AML-193 (cell line): ENCODE measurements around the gene MAD2L2.

Experiments used
- DNase-seq, 2 experiments: peaks; one replicate each; lab custom pipeline; 2025; lab: John Stamatoyannopoulos, UW

MAD2L2 gene

DNA sequence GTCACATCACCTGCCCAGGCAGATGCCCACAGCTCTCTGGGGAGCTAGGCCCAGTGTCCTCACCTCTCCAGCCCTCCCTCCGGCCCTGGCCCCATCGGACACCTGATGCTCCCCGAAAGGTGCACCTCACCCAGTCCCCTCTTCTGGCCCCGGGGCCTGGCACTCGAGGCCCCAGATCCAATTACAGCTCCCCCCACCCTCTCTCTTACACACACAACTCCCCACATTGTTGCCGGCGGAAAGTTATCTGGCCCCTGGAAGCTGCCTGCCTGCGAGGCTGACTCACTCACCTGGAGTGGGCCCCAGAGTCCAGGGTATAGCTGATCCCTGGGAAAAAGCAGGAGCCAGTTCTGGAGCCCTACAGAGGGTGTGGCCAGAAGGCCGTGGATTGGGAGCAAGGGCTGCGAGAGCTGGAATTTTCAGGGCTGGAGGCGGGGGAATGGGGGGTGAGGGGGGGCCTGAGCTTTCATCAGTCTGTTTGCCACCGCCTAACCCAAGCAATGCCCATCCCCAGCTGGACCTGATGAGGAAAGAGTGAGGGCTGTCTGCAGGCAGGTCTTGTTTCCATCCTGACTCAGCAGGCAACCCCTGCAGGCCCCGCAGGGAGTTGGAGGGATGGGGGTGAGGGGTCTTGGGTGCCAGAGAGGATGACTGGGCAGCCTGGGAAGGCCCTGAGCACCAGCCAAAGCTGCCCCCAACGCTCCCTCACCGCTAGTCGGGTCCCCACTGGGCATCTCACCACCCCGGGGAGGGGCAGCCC lies 27.7 kb downstream of the MAD2L2 start:
- no peak for DNase-seq

DNA sequence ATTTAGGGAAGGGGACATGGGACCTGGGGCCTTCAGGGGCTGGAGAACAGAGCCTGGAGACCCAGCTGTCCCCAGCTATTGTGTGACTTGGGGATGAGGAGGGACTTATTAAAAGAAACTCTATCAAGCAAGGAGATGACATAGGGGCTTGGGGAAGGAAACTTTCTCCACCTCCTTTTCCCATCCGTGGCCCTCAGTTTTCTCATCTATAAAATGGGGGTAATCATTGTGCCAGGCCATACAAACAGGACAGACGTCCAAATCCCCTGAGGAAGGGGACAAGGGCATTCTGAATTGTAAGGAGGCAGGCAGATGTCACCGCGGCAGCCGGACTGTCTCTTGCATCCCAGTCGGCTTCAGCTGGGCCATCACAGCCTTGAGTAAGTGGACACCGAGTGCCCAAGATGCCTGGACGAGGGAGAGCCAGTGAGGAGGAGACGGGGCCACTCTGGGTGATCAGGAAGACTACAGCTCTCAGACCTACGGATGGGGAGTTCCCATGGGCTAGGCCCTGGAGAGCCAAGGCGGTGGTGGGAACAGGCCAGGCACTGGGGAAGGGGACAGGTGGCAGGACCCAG lies 28.7 kb downstream of the MAD2L2 start:
- no peak for DNase-seq

DNA sequence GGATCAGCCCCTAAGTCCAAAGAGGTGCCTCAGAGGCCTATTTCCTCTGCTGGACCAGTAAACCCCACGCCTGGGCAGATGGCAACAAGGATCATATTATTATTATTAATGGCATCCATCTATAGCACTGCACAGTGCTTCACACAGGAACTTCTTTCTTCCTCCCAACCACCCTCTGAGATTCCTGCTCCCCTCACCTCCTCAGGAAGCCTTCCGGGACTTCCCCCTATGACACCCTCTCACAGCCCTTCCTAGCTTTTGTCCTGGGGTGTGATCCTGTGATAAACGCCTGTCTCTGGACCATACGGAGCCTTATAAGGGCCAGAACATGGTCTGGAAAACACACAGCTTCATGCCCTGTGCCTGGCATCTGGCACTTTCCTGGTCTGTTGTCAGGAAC lies 29.9 kb downstream of the MAD2L2 start:
- DNase-seq, result no peak

DNA sequence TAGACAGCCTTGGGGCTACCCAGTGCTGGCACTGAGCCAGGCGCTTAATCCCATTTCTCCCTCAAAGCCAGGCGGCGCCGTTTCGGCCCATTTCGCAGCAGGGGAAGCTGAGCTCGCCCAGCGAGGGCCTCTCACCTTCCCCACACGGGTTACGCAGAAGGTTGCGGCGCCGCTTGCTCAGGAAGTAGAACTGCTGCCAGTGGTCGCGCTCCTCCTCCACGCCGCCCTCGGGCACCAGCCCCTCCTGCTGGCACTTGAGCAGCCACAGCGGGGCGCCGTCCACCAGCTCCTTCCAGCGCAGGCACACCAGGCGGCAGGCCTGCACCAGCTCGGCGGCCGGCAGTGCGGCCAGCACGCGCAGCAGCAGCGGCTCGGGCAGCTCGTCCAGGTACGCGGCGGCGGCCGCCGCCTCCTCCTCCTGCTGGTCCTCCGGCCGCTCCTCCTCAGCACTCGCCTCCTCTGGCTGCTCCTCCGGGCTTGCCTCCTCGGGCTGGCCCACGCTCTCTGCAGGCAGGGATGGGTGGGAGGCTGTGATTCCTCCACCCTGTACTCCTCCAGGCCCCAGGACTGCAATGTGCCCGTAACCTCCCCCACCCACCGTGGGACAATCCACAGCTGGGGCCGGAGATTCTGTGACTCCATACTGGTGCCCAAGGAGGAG lies 30.5 kb downstream of the MAD2L2 start:
- peak; percentile 30 to 50 for DNase-seq

DNA sequence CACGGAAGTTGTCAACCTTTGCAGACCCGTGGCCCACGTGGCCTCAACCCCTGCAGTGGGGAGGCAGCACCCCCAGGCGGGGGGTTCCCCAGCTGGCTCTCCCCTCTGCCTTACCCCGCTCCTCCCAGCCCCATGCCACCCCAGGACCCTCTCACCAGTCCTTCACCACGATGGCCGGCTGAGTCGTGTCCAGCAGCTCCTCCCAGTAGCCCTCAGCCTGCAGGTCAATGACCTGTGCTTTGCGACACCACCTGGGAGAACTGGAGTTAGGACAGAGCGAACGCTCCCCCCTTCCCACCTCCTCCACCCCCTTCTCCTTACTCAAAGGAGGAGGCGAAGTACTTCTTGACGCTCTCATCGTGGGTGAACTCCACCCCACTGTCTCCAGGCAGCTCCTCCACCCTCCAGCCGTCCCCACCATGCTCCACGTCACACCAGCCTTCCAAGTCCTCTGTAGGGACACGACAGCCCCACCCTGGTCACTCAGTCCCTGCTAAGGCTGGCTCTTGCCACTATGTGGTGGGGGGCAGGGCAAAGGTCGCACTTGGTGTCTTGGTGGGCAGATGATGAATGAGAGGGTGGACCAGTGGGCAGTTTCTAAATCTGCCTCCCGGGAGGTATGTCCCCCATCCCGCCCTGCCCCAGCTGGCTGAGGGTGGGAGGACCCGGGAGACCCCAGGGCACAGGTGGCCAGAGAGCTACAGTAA lies 31.2 kb downstream of the MAD2L2 start:
- no peak for DNase-seq

DNA sequence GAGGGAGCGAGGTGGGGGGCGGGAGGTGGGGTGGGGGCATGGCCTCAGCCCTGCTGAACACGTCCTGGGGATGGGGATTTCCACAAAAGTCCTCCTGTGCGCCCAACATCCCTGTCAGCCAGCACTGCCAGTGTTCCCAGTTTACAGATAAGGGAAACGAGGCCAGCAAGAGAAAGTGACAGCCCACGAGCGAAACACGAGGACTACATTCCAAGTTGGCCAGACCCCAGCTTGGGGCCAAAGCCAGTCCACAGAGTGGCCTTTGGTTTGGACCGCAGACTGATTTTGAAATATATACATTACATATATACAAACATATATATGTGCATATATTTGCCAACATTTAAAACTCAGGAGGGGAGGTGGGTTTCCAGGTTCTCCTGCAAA lies 31.7 kb downstream of the MAD2L2 start:
- no peak for DNase-seq

DNA sequence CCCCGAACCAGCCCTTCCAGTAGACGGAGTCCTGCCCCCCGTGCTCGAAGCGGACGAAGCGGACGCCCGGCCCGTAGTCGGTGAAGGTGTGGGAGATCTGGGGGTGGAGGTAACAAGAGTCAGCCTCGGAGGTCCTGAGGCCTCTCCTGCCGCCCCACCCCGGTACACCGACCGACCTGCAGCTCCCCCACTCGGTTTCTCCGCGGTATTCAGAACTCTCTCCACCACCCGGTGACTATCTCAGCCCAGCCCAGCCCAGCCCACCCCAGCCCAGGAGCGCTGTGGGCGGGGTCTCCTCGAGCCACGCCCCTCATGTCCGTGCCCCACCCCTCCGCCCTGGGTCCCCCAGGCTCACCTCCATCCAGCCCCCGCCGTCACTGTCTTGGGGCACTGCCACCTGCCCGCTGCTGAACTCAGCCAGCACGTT lies 32.2 kb downstream of the MAD2L2 start:
- no peak for DNase-seq

DNA sequence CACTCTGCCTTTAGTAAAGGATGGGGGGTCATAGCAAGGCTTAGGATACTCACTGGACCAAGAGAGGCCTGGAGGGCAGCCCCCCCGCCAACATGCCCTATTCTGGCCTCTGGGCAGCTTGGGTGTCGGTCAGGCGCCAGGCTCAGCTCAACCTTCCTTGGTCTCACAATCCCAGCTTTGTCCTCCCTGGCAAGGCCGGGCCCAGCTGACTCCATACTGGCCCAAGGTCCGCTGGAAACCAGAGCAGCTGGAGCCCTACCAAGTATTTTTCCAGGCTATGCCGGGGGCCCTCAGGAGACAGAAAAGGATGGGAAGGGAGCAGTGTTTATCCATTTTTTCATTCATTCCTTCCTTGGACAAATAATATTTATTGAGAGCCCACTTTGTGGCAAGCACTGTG lies 32.9 kb downstream of the MAD2L2 start:
- DNase-seq, result no peak

DNA sequence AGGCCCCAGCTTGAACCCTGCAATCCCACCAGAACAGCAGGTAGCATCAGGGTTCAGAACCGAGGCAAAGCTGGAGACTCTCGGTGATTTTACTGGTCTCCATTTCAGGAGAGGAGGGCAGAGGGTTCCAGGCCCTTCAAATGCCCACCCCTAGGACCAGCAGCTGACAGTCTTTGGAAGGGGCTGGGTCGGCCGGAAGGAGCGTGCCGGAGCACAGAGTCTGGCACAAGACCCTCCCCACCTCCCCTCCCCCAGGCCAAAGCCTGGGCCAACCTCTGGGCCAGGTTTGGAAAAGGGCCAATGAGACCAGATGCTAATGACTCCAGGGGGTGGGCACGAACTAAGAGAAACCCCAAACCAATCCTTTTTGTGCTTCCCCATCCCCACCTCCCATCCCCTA lies 33.6 kb downstream of the MAD2L2 start:
- DNase-seq, result no peak

DNA sequence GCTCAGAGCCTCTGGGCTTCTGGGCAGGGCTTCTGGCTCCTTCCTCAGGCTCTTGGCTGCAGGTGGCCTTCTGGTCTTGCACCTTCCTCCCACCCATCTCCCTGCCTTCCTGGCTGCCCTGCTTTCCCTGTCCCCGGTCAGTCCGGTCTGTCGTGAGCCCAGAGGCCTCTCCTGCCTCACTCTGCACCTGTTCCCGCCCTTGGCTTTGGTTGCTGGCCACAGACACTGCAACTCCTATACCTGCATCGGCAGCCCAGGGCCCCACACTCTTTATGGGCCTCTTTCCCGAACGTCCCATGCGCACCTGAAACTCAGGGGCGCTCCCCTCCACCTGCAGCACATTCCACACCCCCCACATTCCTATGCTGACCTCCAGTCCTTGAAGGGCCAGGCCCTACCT lies 34.6 kb downstream of the MAD2L2 start:
- no peak for DNase-seq

DNA sequence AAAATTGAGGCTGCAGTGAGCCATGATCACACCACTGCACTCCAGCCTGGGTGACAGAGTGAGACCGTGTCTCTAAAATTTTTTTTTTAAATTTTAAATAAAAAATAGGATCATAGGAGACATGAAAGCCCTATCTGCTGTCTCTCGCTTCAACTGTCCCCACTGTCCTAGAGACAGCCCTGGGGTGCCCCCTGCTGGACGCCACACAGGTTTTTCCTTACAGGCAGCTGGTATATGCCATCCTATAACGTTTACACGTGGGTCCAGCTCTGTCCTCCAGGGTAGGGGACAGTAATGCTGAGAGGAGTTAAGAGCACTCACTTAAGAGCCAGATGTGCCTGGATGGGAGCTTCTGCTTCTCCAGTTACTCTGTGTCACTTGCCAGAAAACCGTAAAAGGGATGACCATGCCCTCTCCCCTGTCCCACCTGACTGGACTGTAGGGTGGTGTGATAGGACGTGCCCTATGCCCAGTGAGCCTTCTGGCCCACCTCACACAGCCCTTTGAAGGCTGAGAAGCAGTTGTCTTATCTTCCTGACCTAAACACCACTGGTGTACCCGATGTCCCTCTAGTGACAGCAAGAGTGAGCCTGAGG lies 35.2 kb downstream of the MAD2L2 start:
- DNase-seq, result peak; percentile 60 to 65

DNA sequence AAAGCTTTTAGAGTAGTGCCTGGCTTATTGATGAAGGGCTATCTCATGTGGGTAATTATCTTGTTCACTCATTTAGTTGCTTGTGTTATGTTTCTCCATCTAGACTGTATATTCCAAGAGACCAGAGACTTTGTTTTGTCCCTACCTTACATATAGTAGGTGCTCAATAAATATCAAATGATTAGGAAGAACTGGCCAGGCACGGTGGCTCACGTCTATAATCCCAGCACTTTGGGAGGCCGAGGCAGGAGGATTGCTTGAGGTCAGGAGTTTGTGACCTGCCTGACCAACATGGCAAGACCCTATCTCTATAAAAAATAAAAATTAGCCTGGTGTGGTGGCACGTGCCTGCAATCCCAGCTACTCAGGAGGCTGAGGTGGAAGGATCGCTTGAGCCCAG lies 35.7 kb downstream of the MAD2L2 start:
- no peak for DNase-seq

DNA sequence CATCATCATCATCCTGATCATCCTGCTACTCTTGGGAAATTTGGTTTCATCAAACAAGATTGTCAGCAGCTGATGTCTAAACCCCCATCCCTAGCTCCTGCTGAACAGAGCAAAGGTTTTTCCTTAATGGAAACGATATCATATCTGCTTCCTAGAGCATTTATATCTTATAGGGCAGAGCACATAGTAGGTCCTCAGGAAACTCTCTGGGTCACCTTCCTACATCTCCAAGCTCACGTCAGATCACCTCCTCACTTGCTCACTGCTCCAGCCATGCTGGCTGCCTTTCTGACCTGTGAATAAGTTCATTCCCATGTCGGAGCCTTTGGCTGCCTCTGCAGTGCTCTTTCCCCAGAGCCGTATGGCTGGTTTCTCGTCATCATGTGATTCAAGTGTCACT lies 37.2 kb downstream of the MAD2L2 start:
- no peak for DNase-seq

DNA sequence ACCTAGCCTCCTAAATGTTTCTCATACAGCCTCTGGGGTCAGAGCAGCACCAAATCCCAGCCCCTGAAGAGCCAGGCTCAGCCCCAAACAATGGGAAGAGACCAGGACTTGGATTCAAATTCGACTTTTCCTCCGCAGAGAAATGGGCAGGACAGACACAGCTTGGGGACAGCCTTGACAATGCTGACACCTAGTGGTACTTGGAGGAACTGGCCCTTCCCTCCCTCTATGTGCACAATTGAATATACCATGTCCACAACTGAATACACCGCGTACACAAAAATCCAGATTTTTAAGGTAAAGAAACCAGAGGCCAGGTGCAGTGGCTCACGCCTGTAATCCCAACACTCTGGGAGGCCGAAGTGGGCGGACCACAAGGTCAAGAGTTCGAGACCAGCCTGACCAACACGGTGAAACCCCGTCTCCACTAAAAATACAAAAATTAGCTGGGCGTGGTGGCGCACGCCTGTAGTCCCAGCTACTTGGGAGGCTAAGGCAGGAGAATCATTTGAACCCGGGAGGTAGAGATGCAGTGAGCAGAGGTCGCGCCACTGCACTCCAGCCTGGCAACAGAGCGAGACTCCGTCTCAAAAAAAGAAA lies 38.4 kb downstream of the MAD2L2 start:
- peak; percentile 37 to 39 for DNase-seq

DNA sequence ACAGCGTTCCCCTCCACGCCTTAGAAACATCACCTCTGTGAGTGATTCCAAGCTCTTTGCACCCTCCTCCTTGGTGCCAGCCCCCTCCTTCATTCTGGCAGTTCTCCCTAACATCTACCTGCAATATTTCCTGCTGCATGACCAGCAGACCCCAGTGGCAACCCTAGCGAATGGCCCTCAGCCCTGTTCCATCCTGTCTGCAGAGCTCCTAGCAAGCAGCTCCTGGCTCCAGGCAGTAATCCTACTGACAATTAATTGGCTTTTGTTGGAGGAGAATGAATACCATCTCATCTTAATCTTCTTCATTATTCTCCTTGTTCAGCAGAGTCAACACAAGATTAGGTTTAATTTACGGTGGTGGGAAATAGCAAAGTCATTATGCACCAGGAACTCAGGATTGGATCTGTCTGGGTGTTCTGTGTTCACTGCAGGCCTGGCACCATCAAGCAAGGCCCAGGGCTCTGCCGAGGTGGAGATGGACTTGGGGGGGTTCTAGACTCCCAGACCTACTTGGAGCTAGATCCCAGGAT lies 39.1 kb downstream of the MAD2L2 start:
- DNase-seq, result no peak

DNA sequence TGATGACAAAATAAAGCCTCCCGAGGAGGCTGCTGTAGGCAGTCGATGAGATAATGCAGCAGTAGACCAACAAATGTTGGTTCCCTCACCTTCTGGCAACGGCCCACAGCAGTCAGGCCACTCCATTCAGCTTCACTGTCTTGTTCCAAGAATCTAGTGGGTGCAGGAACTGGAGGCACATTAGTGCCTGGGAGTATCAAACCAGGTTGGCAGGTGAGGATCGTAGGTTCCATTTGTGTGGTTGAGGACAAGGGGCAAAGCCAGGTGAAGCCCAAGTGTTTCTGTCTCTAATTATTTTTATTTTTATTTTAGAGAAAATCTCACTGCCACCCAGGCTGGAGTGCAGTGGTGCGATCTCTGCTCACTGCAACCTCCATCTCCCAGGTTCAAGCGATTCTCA lies 40.0 kb downstream of the MAD2L2 start:
- DNase-seq, result no peak

DNA sequence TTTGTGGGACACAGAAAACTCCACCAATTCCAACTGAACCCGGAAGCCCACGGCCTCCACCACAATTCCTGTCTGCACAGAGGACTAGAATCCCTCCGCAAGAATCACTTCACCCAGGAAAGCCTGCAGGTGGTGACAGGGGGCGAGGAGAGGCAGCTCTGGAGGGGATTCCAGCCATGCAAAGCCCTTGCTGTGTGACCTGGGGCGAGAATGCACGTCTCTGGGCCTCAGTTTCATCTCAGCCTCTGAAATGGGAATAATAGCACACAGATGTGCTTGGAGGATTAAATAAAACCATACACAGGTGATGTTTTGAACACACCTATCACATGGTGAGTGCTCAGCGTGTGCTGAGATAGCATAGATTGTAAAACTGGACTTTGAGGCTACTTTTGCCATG lies 40.8 kb downstream of the MAD2L2 start:
- DNase-seq, result no peak

DNA sequence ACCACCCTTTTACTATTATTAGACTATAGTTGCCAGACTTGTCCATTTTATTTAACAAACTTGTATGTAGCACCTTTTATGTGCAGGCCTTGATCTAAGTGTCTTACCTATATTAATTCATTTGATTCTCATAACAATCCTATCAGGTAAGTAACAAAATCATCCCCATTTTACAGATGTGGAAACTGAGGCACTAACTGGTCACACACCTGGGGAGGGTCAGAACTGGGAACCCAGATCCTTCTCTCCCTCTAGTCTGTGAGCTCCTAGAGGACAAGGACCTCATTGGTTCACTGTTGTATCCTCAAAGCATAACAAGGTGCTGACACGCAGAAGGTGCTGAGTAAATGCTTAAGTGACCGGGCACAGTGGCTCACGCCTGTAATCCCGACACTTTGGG lies 41.6 kb downstream of the MAD2L2 start:
- no peak for DNase-seq

DNA sequence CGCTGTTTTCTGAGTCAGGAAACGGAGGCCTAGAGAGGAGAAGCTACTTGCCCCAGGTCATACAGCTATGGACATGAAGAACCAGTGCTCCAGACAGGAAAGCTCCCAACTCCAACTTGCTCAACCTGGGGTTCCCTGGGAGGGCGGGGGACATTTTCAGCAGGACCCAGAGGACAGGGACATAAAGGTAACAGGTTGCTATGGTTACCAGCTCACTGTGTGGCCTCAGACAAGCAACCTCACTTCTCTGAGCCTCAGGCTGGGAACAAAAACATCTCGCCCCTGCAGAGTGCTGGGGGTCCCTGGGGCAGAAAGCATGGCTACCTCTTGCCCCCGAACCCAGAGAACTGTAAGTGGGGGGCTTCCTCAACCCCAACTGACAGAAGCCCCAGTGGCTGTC lies 42.8 kb downstream of the MAD2L2 start:
- no peak for DNase-seq

DNA sequence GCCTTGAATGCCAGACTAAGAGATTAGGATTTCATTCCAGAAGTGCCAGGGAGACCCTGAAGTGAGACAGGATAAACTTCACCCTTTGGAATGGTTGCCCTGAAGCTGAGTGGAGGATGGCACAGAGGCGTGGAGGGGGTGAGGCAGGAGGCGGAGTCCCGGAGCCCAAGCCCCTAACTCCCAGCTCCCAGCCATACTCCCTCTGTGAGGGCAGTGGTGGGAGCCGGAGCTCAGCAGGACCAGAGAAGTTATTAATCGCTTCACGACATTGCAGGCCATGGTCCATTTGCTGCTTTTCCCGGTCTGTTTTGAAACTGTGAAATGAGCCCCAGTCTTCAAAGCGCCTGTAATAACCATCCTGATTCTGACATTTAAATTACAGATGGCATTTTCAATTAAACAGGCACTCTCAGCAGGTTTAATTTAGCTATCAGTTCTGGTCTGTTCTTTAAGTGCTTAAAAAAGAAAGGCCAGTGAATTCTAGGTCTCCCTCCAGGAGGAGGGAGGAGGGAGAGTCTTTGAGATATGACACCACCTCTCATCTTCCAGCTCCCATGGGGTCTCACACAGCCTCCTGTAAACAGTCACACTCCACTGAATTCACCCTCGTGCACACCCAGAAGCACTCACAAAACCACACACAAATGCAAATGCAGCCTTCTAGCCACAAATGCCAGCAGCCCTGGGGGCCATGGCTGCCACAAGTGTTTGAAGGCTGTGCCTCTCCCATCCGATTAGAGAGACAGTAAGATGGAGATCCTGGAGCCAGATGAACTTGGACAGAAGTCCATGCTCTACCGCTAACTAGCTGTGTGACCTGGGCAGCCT lies 46.4 kb downstream of the MAD2L2 start:
- DNase-seq, result no peak
